H9 (cell line): Measurements from ENCODE around the gene H19. TPM values are rescaled to one million over a fixed set of nuclear protein-coding genes. Genes with fewer than 3 reads are reported as not detected.

Experiments used
- DNase-seq: peaks from one replicate; pipeline ENCODE4 v3.0.0-alpha.2; 2017
- H2AFZ ChIP-seq: one replicate; pipeline ENCODE4 v1.6.1; 2013; ENCODE audit warnings: mild to moderate bottlenecking, low read length, control low read depth, moderate library complexity
- H2AK5ac ChIP-seq: 2 replicates; pipeline ENCODE4 v1.6.1; 2013; ENCODE audit warnings: low read length, control low read depth, mixed read lengths; ENCODE audit not compliant: insufficient read length
- H2BK120ac ChIP-seq: one replicate; pipeline ENCODE4 v1.6.1; 2013; ENCODE audit warnings: low read depth, mild to moderate bottlenecking, low read length, control low read depth, inconsistent platforms; ENCODE audit not compliant: poor library complexity, severe bottlenecking
- H2BK12ac ChIP-seq: 2 replicates; pipeline ENCODE4 v1.6.1; 2013; ENCODE audit warnings: low read length, control low read depth, mixed read lengths, low read depth; ENCODE audit not compliant: insufficient read length
- H2BK15ac ChIP-seq: 2 replicates; pipeline ENCODE4 v1.6.1; 2013; ENCODE audit warnings: low read depth, low read length, control low read depth
- H2BK20ac ChIP-seq: one replicate; pipeline ENCODE4 v1.6.1; 2013; ENCODE audit warnings: low read depth, mild to moderate bottlenecking, low read length, control low read depth, inconsistent platforms; ENCODE audit not compliant: poor library complexity, severe bottlenecking
- H2BK5ac ChIP-seq: 2 replicates; pipeline ENCODE4 v1.6.1; 2013; ENCODE audit warnings: low read length, control low read depth, mixed read lengths; ENCODE audit not compliant: insufficient read length
- H3K14ac ChIP-seq: 2 replicates; pipeline ENCODE4 v1.6.1; 2013; ENCODE audit warnings: low read length, control low read depth; ENCODE audit not compliant: insufficient read depth
- H3K18ac ChIP-seq: 2 replicates; pipeline ENCODE4 v1.6.1; 2013; ENCODE audit warnings: low read depth, mild to moderate bottlenecking, mixed read lengths, low read length, control low read depth; ENCODE audit not compliant: insufficient read length
- H3K23ac ChIP-seq: 2 replicates; pipeline ENCODE4 v1.6.1; 2013; ENCODE audit warnings: low read length, control low read depth, mixed read lengths, low read depth; ENCODE audit not compliant: insufficient read length
- H3K23me2 ChIP-seq: 2 replicates; pipeline ENCODE4 v1.6.1; 2013; ENCODE audit warnings: low read depth, mild to moderate bottlenecking, mixed read lengths, low read length, control low read depth; ENCODE audit not compliant: insufficient read length, poor library complexity, severe bottlenecking
- H3K27ac ChIP-seq: 2 replicates; pipeline ENCODE4 v1.5.1; 2013; ENCODE audit warnings: low read length, control low read depth, mixed read lengths, low read depth; ENCODE audit not compliant: insufficient read length
- H3K27me3 ChIP-seq: 2 replicates; pipeline ENCODE4 v1.6.1; 2013; ENCODE audit warnings: low read length, control low read depth, inconsistent platforms; ENCODE audit not compliant: insufficient read depth
- H3K4ac ChIP-seq: 2 replicates; pipeline ENCODE4 v1.6.1; 2013; ENCODE audit warnings: low read depth, mild to moderate bottlenecking, control low read depth, inconsistent platforms, low read length, moderate library complexity
- H3K4me1 ChIP-seq: 2 replicates; pipeline ENCODE4 v1.6.1; 2013; ENCODE audit warnings: low read length, control low read depth, inconsistent platforms; ENCODE audit not compliant: insufficient read depth
- H3K4me2 ChIP-seq: 2 replicates; pipeline ENCODE4 v1.6.1; 2013; ENCODE audit warnings: low read length, control low read depth, mixed read lengths; ENCODE audit not compliant: insufficient read length, insufficient read depth
- H3K56ac ChIP-seq: 2 replicates; pipeline ENCODE4 v1.6.1; 2013; ENCODE audit warnings: low read depth, mild to moderate bottlenecking, mixed read lengths, low read length, control low read depth; ENCODE audit not compliant: insufficient read length
- H3K79me1 ChIP-seq: 2 replicates; pipeline ENCODE4 v1.6.1; 2013; ENCODE audit warnings: low read depth, mild to moderate bottlenecking, moderate library complexity, low read length, control low read depth, inconsistent platforms; ENCODE audit not compliant: insufficient read depth, poor library complexity, severe bottlenecking
- H3K79me2 ChIP-seq: 2 replicates; pipeline ENCODE4 v1.6.1; 2013; ENCODE audit warnings: low read length, control low read depth, inconsistent platforms; ENCODE audit not compliant: insufficient read depth
- H3K9ac ChIP-seq: 2 replicates; pipeline ENCODE4 v1.6.1; 2013; ENCODE audit warnings: low read length, control low read depth, mixed read lengths; ENCODE audit not compliant: insufficient read length; ENCODE audit errors: extremely low read depth
- H3K9me3 ChIP-seq: one replicate; pipeline ENCODE4 v1.6.1; 2013; ENCODE audit warnings: low read depth, low read length, inconsistent platforms; ENCODE audit not compliant: control insufficient read depth
- H3T11ph ChIP-seq: one replicate; pipeline ENCODE4 v1.6.1; 2013; ENCODE audit warnings: mild to moderate bottlenecking, low read length, control low read depth, inconsistent platforms
- H4K20me1 ChIP-seq: one replicate; pipeline ENCODE4 v1.6.1; 2013; ENCODE audit not compliant: control insufficient read depth, insufficient read length, insufficient read depth
- H4K5ac ChIP-seq: 2 replicates; pipeline ENCODE4 v1.6.1; 2013; ENCODE audit warnings: low read depth, mild to moderate bottlenecking, mixed read lengths, low read length, control low read depth; ENCODE audit not compliant: insufficient read length
- H4K8ac ChIP-seq: replicated peaks from 2 replicates; pipeline ENCODE4 v1.6.1; 2013; ENCODE audit warnings: low read length, control low read depth, mixed read lengths, low read depth; ENCODE audit not compliant: insufficient read length
- H4K91ac ChIP-seq: 2 replicates; pipeline ENCODE4 v1.6.1; 2013; ENCODE audit warnings: low read depth, mild to moderate bottlenecking, moderate library complexity, mixed read lengths, low read length, control low read depth; ENCODE audit not compliant: insufficient read length
- H3K27ac Mint-ChIP-seq, 3 experiments: 2 replicates in 2 of 3; 3 replicates in 1 of 3; pipeline ENCODE4 v1.8.0; 2020 to 2021; ENCODE audit warnings: mixed read lengths in 3 of 3, mild to moderate bottlenecking in 1 of 3, moderate library complexity in 1 of 3
- H3K27me3 Mint-ChIP-seq: 2 replicates; pipeline ENCODE4 v1.8.0; 2021; ENCODE audit warnings: low read depth, mild to moderate bottlenecking, moderate library complexity, mixed read lengths
- H3K36me3 Mint-ChIP-seq, 3 experiments: 2 replicates in 2 of 3; 3 replicates in 1 of 3; pipeline ENCODE4 v1.8.0; 2020 to 2021; ENCODE audit warnings: low read depth in 3 of 3, mixed read lengths in 3 of 3; ENCODE audit not compliant: insufficient read depth in 1 of 3
- H3K4me1 Mint-ChIP-seq, 2 experiments: 2 replicates each; pipeline ENCODE4 v1.8.0; 2020; ENCODE audit warnings: mixed read lengths in 2 of 2
- H3K4me3 Mint-ChIP-seq, 2 experiments: 2 replicates in 1 of 2; 3 replicates in 1 of 2; pipeline ENCODE4 v1.8.0; 2020 to 2021; ENCODE audit warnings: mild to moderate bottlenecking in 2 of 2, mixed read lengths in 2 of 2, moderate library complexity in 1 of 2
- H3K9me3 Mint-ChIP-seq, 2 experiments: 2 replicates in 1 of 2; 3 replicates in 1 of 2; pipeline ENCODE4 v1.8.0; 2020; ENCODE audit warnings: mild to moderate bottlenecking in 2 of 2, mixed read lengths in 2 of 2, moderate library complexity in 1 of 2
- CTCF ChIP-seq: fragments of 200-600 bp; sonication (generic); conservative IDR thresholded peaks from 3 replicates; pipeline ENCODE4 v1.8.0; 2021; ENCODE audit warnings: antibody characterized with exemption, mild to moderate bottlenecking
- WGBS: extraction: QIAGEN DNeasy Blood & Tissue Kit; methylation state at CpG from one replicate; pipeline ENCODE4 v1.1.7; 2013; ENCODE audit warnings: missing lambda C conversion rate, low lambda C conversion rate, mixed read lengths; ENCODE audit not compliant: insufficient read length; ENCODE audit errors: extremely low coverage; 5-methylcytosine and 5-hydroxymethylcytosine counted together
- total RNA-seq: library from RNA; stranded (reverse); gene quantifications from 2 replicates; pipeline ENCODE4 v1.2.1, GENCODE V29; 2021

H19 gene
- total RNA-seq, 1 experiment from 2014 or later, result 10.7 TPM

GRCh38 chr11:1964955-1965354 lies 32.7 kb downstream of the H19 start:
- Histone ChIP-seq H3K18ac (no peak overlapping the region), H3K14ac (no peak overlapping the region), H2BK5ac (no peak overlapping the region), H3K23ac (no peak overlapping the region), H2AK5ac (no peak overlapping the region), H2BK15ac (no peak overlapping the region), H3K79me1 (no peaks in the 10 kb centered on the region), H3K4me2 (no peak overlapping the region), H3T11ph (no peak overlapping the region), H4K8ac (no peak overlapping the region), H4K5ac (no peak overlapping the region), H3K27me3 (no peaks in the 10 kb centered on the region), H3K9me3 (no peaks in the 10 kb centered on the region), H2BK12ac (no peak overlapping the region), H2BK20ac (no peak overlapping the region), H3K9ac (no peak overlapping the region), H3K4ac (no peak overlapping the region), H3K79me2 (no peaks in the 10 kb centered on the region), H4K20me1 (no peaks in the 10 kb centered on the region), H3K56ac (no peak overlapping the region), H3K27ac (no peak overlapping the region), H3K23me2 (no peaks in the 10 kb centered on the region), H3K4me1 (no peaks in the 10 kb centered on the region), H2AFZ (no peak overlapping the region), H4K91ac (no peak overlapping the region), H2BK120ac (no peak overlapping the region)
- Mint-ChIP-seq H3K27me3 (no peaks in the 10 kb centered on the region), H3K4me3 (no peak overlapping the region), H3K36me3 (no peaks in the 10 kb centered on the region), H3K4me1 (no peaks in the 10 kb centered on the region), H3K9me3 (no peaks in the 10 kb centered on the region), H3K27ac (no peak overlapping the region)
- no CpG with 5 or more reads among the region's 20 CpGs for WGBS
- no peak for TF ChIP-seq CTCF
- no peak for DNase-seq
